Lower leg skin (tissue), 3 donors: Measurements from ENCODE around the gene MMP19.
"Not testable (repeated sequence)": the region's sequence is repeated elsewhere in the genome, so short reads cannot be mapped to it uniquely, and the experiment has no call there.

Experiments used
- CTCF ChIP-seq, 3 donors: fragments of 450-650 bp; IDR thresholded peaks; one replicate each; pipeline ENCODE4 v1.5.1; 2016; ENCODE audit warnings: antibody characterized with exemption in 3 of 3, mild to moderate bottlenecking in 3 of 3, moderate library complexity in 2 of 3
- POLR2A ChIP-seq, 2 donors: fragments of 450-650 bp; IDR thresholded peaks; one replicate each; pipeline ENCODE4 v1.6.1; 2016 to 2017; ENCODE audit warnings: antibody characterized with exemption in 2 of 2, mild to moderate bottlenecking in 1 of 2, moderate library complexity in 1 of 2

DNA sequence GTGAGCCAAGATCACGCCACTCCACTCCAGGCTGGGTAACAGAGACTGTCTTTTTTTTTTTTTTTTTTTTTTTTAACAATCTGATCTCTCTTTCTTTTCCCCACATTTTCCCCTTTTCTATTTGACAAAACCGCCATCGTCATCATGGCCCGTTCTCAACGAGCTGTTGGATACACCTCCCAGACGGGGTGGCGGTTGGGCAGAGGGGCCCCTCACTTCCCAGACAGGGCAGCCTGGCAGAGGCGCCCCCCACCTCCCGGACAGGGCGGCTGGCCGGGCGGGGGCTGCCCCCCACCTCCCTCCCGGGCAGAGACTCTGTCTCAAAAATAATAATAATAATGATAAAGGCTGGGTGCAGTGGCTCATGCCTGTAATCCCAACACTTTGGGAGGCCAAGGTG lies 20.2 kb upstream of the MMP19 start:
- not testable (repeated sequence) for TF ChIP-seq POLR2A, CTCF (IDR thresholded peaks at IDR 0.05)
